Brain microvascular endothelial cell (primary cell): ENCODE results near the gene RRBP1.

Source experiments
- DNase-seq: peaks from one replicate; pipeline ENCODE4 v3.0.0-alpha.2; 2020
- H3K27ac ChIP-seq: fragments of 250-450 bp; sonication (Bioruptor Pico); 2 replicates; pipeline ENCODE4 v1.5.1; 2020; ENCODE audit warnings: mild to moderate bottlenecking, moderate library complexity
- H3K27me3 ChIP-seq: fragments of 250-450 bp; sonication (Bioruptor Pico); replicated peaks from 2 replicates; pipeline ENCODE4 v1.5.1; 2020; ENCODE audit warnings: mild to moderate bottlenecking
- H3K36me3 ChIP-seq: fragments of 250-450 bp; sonication (Bioruptor Pico); replicated peaks from 2 replicates; pipeline ENCODE4 v1.5.1; 2020; ENCODE audit warnings: mild to moderate bottlenecking
- H3K4me3 ChIP-seq: 2 replicates; pipeline ENCODE4 v1.5.1; 2011; ENCODE audit warnings: low read depth, mild to moderate bottlenecking, control low read depth, low read length, moderate library complexity
- in situ Hi-C: cut with HindIII; loops from 2 replicates; pipeline ENCODE4 v1.10.0; 2017; ENCODE audit warnings: low sequenced_read_pairs, low pct_ligation_motif_present
- TF ChIP-seq, protein P1 (sequence below): IDR thresholded peaks from 2 replicates; pipeline ENCODE4 v1.5.1; 2011; ENCODE audit warnings: low read depth, mild to moderate bottlenecking, moderate library complexity, low read length, control low read depth, inconsistent platforms; ENCODE audit errors: missing control alignments

The RRBP1 gene

DNA sequence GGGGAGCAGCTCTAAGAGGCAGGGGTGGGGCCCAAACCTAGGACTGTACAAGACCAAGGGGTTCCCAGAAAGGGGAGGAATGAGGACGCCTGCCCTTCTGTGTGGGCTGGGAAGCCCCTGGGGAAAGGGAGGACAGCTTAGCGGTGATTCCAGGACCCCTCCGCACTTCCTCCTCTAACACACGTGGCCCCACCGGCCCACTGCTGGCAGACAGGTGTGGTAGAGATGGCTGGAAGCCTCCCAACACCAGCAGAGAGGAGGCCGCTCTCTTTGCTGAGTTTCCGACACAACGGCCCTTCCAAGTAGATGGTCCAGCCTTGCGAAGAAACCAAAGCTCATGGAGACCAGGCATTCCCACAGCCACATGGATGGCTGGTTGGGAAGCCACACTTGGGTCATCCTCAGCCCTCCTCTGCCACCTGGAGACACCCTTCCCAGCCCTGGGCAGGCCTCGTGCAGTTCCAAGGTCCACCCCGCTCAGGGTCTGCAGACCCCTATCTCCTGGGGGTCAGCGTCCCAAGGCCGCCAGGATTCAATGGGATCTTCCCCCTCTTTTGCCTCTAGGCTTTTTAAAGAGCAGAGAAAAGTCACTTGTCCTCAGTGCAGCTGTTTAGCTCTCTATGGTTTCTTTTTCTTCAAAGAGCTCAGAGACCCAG lies 43.9 kb downstream of the RRBP1 start:
- in situ Hi-C loops: no loop called here
- no peak overlapping the region for H3K27ac ChIP-seq
- TF ChIP-seq, protein P1, sequence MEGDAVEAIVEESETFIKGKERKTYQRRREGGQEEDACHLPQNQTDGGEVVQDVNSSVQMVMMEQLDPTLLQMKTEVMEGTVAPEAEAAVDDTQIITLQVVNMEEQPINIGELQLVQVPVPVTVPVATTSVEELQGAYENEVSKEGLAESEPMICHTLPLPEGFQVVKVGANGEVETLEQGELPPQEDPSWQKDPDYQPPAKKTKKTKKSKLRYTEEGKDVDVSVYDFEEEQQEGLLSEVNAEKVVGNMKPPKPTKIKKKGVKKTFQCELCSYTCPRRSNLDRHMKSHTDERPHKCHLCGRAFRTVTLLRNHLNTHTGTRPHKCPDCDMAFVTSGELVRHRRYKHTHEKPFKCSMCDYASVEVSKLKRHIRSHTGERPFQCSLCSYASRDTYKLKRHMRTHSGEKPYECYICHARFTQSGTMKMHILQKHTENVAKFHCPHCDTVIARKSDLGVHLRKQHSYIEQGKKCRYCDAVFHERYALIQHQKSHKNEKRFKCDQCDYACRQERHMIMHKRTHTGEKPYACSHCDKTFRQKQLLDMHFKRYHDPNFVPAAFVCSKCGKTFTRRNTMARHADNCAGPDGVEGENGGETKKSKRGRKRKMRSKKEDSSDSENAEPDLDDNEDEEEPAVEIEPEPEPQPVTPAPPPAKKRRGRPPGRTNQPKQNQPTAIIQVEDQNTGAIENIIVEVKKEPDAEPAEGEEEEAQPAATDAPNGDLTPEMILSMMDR: no peak
- H3K27me3 ChIP-seq: no peaks in the 10 kb centered on the region
- no peak for DNase-seq
- H3K36me3 ChIP-seq: peaks cover 86% of the 10 kb centered on the region
- H3K4me3 ChIP-seq: no peak overlapping the region

DNA sequence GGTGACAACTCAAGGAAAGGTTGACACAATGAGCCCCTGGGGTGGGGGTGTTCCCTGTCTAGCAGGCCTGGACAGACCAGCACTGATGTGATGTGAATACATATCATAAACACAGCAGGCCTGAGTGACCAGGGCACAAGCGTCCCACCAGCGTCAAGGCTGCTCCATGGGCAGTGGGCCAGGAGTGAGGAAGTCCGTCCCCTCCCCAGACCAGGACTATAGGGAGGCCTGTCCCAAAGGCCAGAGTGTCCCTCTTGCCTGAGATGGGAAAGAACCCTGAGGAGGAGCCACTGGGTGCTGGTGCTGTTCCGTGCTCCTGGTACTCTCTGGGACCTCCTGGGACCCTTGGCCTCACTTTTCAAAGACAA lies 44.6 kb downstream of the RRBP1 start:
- Histone ChIP-seq H3K36me3 (peaks cover 86% of the 10 kb centered on the region), H3K27ac (no peak overlapping the region), H3K4me3 (no peak overlapping the region), H3K27me3 (no peaks in the 10 kb centered on the region)
- in situ Hi-C loops: no loop called here
- DNase-seq: no peak
- TF ChIP-seq, protein P1: no peak

DNA sequence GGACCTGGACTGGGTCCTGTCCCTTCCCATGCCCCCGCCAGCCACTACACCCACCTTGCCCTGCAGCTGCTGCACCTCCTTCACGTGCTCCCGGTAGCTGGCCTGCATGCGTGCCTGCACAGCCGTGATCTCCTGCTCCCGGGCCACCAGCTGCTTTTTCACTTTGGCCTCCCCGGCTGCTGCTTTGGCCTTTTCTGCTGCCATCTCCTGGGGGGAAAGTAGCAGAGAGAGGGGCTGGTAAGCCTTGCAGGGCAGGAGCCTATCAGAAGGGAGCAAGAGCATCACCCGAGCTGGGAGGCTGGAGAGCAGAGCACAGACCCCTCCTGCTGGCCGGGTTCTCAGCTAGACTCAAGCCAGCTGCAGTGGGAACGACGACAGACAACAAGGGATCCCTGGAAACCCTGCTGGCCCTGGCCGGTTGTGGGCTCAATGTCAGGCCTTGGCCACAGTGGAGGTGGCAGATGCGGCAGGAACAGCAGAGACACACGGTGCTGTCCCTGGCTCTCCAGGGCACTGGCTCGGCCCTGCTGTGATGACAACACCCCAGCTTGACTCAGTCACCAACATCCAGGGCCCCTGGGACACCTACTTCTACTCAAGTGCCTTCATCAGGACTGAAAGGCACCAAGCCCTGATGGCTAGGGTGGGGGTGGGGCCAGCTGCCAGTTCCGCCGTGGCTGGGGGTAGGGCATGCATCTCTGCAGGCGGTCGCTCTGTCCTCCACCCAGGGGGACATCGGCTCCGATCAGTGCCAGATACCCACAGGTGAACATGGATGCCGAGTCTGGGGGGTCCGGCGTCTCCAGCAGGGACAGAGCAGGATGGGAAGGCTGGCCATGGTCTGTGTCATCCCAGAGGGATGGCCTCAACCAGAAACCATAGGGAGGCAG lies 45.3 kb downstream of the RRBP1 start:
- TF ChIP-seq, protein P1: peak; percentile 26
- H3K4me3 ChIP-seq: no peak overlapping the region
- H3K27me3 ChIP-seq: no peaks in the 10 kb centered on the region
- peaks cover 86% of the 10 kb centered on the region for H3K36me3 ChIP-seq
- no peak for DNase-seq
- no peak overlapping the region for H3K27ac ChIP-seq
- in situ Hi-C loops: no loop called here

DNA sequence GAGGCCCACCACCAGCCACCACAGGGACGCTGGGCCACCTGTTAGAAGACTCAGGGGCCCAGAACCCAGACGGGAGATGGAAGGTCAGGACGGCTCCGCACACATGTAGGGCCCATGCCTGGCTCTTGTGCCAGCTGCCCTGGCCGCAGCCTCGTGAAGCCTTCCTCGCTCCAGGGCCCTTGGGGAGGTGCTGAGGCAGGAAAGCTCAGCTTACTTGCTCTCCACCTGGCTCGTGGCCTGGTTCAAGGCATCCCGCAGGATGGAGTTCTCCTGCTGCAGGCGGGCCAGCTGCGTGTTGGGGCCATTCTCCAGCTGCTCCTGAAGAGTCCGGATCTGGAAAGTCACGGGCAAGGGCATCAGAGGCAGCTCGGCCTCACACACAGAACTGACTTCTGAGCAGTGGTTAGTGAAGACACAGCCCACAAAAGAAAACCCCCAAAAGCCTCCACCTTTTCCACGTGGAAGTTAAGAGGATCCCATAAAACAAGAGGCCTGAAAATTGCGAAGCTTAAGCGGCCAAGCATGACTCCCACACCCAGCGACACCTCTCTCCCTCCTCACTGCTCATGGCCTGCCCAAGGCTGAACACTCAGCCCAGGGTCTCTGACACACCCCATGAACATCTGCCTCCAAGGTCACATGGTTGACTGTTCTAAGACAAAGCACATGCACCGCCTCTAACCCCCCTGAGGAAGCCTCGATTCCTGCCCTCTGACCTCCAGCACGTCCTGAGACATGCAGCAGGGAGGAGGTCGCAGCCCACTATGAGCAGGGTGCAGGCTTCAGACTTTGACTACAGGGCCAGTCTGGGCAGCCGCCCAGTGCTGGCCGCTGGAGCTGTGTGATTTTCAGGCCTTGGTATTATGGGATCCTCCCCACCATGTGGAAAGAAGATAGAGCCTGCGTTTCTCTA lies 46.5 kb downstream of the RRBP1 start:
- Histone ChIP-seq H3K27me3 (no peaks in the 10 kb centered on the region), H3K36me3 (peaks cover 86% of the 10 kb centered on the region), H3K4me3 (no peak overlapping the region), H3K27ac (no peak overlapping the region)
- TF ChIP-seq, protein P1: no peak
- in situ Hi-C loops: no loop called here
- DNase-seq: no peak

DNA sequence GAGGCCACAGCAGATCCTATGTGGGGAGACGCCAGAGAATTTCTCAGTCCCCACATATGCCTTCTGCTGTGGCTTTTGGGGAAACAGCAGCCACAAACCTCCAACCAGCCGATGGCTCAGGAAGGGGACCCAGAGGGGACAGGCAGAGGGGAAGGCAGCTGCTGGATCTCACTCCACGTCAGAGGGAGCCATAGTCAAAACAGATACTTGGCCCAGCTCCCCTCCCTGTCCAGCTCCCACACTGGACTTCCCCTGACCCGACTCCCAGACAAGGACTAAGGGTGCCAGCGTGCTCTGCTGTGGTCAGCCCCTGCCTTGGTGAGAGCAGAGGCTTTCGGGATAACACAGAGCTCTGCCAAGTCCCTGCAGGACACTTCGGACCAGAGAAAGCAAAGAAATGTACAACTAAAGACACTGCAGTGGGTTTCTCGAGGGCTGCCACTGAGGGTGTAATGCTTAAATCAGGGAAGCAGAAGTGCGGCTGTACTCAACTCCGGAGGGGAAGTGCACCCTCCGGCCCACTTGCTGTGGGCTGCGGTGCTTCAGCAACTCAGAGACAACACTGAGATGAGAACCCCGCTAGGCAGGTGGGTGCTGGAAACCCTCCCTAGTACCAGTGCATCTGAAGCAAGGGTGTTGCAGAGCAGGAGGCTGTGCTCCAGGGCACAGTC lies 47.2 kb downstream of the RRBP1 start:
- in situ Hi-C loops: no loop called here
- Histone ChIP-seq H3K27ac (no peak overlapping the region), H3K36me3 (peaks cover 87% of the 10 kb centered on the region), H3K4me3 (no peak overlapping the region), H3K27me3 (no peaks in the 10 kb centered on the region)
- TF ChIP-seq, protein P1: no peak
- DNase-seq: no peak
